GM23338 (cell line): ENCODE measurements around the gene TMEM255B. TPM values are rescaled to one million over a fixed set of nuclear protein-coding genes. Genes with fewer than 3 reads are reported as not detected.

Experiments used
- ATAC-seq: fragments of 200-7000 bp; cut with Tn5 transposase; 3 replicates; pipeline ENCODE4 v1.9.1; 2020
- DNase-seq: peaks from one replicate; pipeline ENCODE4 v3.0.0-alpha.2; 2015; ENCODE audit warnings: low spot score
- H2AFZ ChIP-seq: fragments of 200-600 bp; sonication (generic); 2 replicates; pipeline ENCODE4 v1.8.0; 2016; ENCODE audit warnings: antibody characterized with exemption, mild to moderate bottlenecking, moderate library complexity
- H3F3A ChIP-seq: fragments of 200-600 bp; sonication (generic); replicated peaks from 2 replicates; pipeline ENCODE4 v1.8.0; 2017; ENCODE audit warnings: antibody characterized with exemption, mixed run types, low read depth
- H3K27ac ChIP-seq: fragments of 200-600 bp; sonication (generic); 2 replicates; pipeline ENCODE4 v1.6.1; 2016; ENCODE audit warnings: low read depth
- H3K27me3 ChIP-seq: fragments of 200-600 bp; sonication (generic); 2 replicates; pipeline ENCODE4 v1.8.0; 2016; ENCODE audit warnings: mild to moderate bottlenecking, mixed run types, moderate library complexity; ENCODE audit not compliant: insufficient read depth
- H3K36me3 ChIP-seq: fragments of 200-600 bp; sonication (generic); 2 replicates; pipeline ENCODE4 v1.8.0; 2016; ENCODE audit warnings: mild to moderate bottlenecking; ENCODE audit not compliant: insufficient read depth
- H3K4me1 ChIP-seq: fragments of 200-600 bp; sonication (generic); 2 replicates; pipeline ENCODE4 v1.8.0; 2016; ENCODE audit warnings: mild to moderate bottlenecking, moderate library complexity; ENCODE audit not compliant: insufficient read depth
- H3K4me2 ChIP-seq: fragments of 200-600 bp; sonication (generic); 2 replicates; pipeline ENCODE4 v1.7.1; 2017; ENCODE audit warnings: mixed run types
- H3K4me3 ChIP-seq: fragments of 200-600 bp; sonication (generic); 2 replicates; pipeline ENCODE4 v1.6.1; 2016; ENCODE audit warnings: mixed run types
- H3K79me2 ChIP-seq: fragments of 200-600 bp; sonication (generic); replicated peaks from 2 replicates; pipeline ENCODE4 v1.8.0; 2017; ENCODE audit warnings: mild to moderate bottlenecking; ENCODE audit not compliant: insufficient read depth
- H3K9me2 ChIP-seq: fragments of 200-600 bp; sonication (generic); 2 replicates; pipeline ENCODE4 v1.8.0; 2017; ENCODE audit not compliant: insufficient read depth
- H4K20me1 ChIP-seq: fragments of 200-600 bp; sonication (generic); replicated peaks from 2 replicates; pipeline ENCODE4 v1.8.0; 2017; ENCODE audit warnings: mild to moderate bottlenecking; ENCODE audit not compliant: insufficient read depth
- H3K27ac Mint-ChIP-seq: 2 replicates; pipeline ENCODE4 v1.8.0; 2020; ENCODE audit warnings: inconsistent platforms, mild to moderate bottlenecking, moderate library complexity, mixed read lengths
- H3K27me3 Mint-ChIP-seq: 3 replicates; pipeline ENCODE4 v1.8.0; 2022; ENCODE audit warnings: low read depth, mild to moderate bottlenecking, moderate library complexity, mixed read lengths, inconsistent platforms; ENCODE audit not compliant: insufficient read depth, poor library complexity
- H3K36me3 Mint-ChIP-seq: 3 replicates; pipeline ENCODE4 v1.8.0; 2021; ENCODE audit warnings: low read depth, mild to moderate bottlenecking, inconsistent platforms, moderate library complexity, mixed read lengths
- H3K4me1 Mint-ChIP-seq: 3 replicates; pipeline ENCODE4 v1.8.0; 2020; ENCODE audit warnings: mild to moderate bottlenecking, inconsistent platforms, mixed read lengths
- H3K4me3 Mint-ChIP-seq: 3 replicates; pipeline ENCODE4 v1.8.0; 2021; ENCODE audit warnings: moderate library complexity, mild to moderate bottlenecking, inconsistent platforms, mixed read lengths
- H3K9me3 Mint-ChIP-seq: 3 replicates; pipeline ENCODE4 v1.8.0; 2020; ENCODE audit warnings: moderate library complexity, mild to moderate bottlenecking, inconsistent platforms, mixed read lengths
- CREB1 ChIP-seq: fragments of 250-450 bp; sonication (Bioruptor Pico); IDR thresholded peaks from 2 replicates; pipeline ENCODE4 v1.5.0; 2020; ENCODE audit warnings: low read depth, mild to moderate bottlenecking, moderate library complexity
- EZH2 ChIP-seq: fragments of 200-600 bp; sonication (generic); IDR thresholded peaks from one replicate; pipeline ENCODE4 v1.8.0; 2017; ENCODE audit warnings: antibody characterized with exemption, mild to moderate bottlenecking, low read depth; ENCODE audit not compliant: unreplicated experiment
- EZH2phosphoT487 ChIP-seq: fragments of 200-600 bp; sonication (generic); IDR thresholded peaks from one replicate; pipeline ENCODE4 v1.8.1; 2018; ENCODE audit warnings: antibody characterized with exemption; ENCODE audit not compliant: unreplicated experiment
- JUNB ChIP-seq: IDR thresholded peaks from one replicate; pipeline ENCODE4 v1.6.1; 2016; ENCODE audit warnings: antibody characterized with exemption; ENCODE audit not compliant: unreplicated experiment
- NANOG ChIP-seq: IDR thresholded peaks from 2 replicates; pipeline ENCODE4 v1.6.1; 2016; ENCODE audit warnings: antibody characterized with exemption, borderline replicate concordance
- POLR2AphosphoS5 ChIP-seq: IDR thresholded peaks from 2 replicates; pipeline ENCODE4 v1.6.1; 2016; ENCODE audit warnings: antibody characterized with exemption, low read depth
- STAT1 ChIP-seq: IDR thresholded peaks from one replicate; pipeline ENCODE4 v1.6.1; 2016; ENCODE audit warnings: antibody characterized with exemption; ENCODE audit not compliant: unreplicated experiment
- ZNF114 ChIP-seq: fragments of 250-450 bp; sonication (Bioruptor Pico); IDR thresholded peaks from 2 replicates; pipeline ENCODE4 v1.5.0; 2020; ENCODE audit warnings: mild to moderate bottlenecking, moderate library complexity
- ZNF331 ChIP-seq: fragments of 250-450 bp; sonication (Bioruptor Pico); IDR thresholded peaks from 2 replicates; pipeline ENCODE4 v1.5.0; 2020; ENCODE audit warnings: low read depth, mild to moderate bottlenecking, moderate library complexity
- polyA plus RNA-seq: library from polyadenylated mRNA; unstranded; fragments of >200 nt; fragmentation: Nextera tagmentation; extraction: Ambion mirVana; gene quantifications from 2 replicates; pipeline ENCODE4 v1.2.1, GENCODE V29; 2016
- total RNA-seq: library from RNA; depleted of rRNA; stranded (reverse); fragments of >200 nt; shearing (Covaris generic); gene quantifications from 2 replicates; pipeline ENCODE4 v1.2.3, GENCODE V29; 2014
- TF ChIP-seq, protein P1 (sequence below): IDR thresholded peaks from 2 replicates; pipeline ENCODE4 v1.6.1; 2016; ENCODE audit warnings: antibody characterized with exemption
- TF ChIP-seq, protein P2 (sequence below): fragments of 250-450 bp; sonication (Bioruptor Pico); IDR thresholded peaks from 2 replicates; pipeline ENCODE4 v1.5.0; 2020; ENCODE audit warnings: mild to moderate bottlenecking, moderate library complexity
- TF ChIP-seq, protein P3 (sequence below): IDR thresholded peaks from one replicate; pipeline ENCODE4 v1.6.1; 2018; ENCODE audit warnings: antibody characterized with exemption; ENCODE audit not compliant: unreplicated experiment
- TF ChIP-seq, protein P4 (sequence below), 2 experiments: fragments of 200-600 bp in 1 of 2; sonication (generic) in 1 of 2; conservative IDR thresholded peaks; 2 replicates each; pipeline versions ENCODE4 v1.5.1 to v1.6.1; 2016 to 2017; ENCODE audit warnings: antibody characterized with exemption in 2 of 2, low read depth in 2 of 2, mild to moderate bottlenecking in 2 of 2, moderate library complexity in 1 of 2

The TMEM255B gene
- total and polyA plus RNA-seq, 2 experiments from 2014 or later = 0.69 to 4.4 TPM

GRCh38 chr13:113800576-113800926 lies 41.5 kb downstream of the TMEM255B start:
- H3K9me3 Mint-ChIP-seq = no peaks in the 10 kb centered on the region
- no peaks in the 10 kb centered on the region for H3K36me3 Mint-ChIP-seq
- H3K27ac Mint-ChIP-seq = no peak overlapping the region
- TF ChIP-seq NANOG (no peak), EZH2 (no peak), JUNB (no peak), EZH2phosphoT487 (no peak), ZNF114 (CRISPR knock-in tag) (no peak), STAT1 (no peak), CREB1 (no peak), POLR2AphosphoS5 (no peak), ZNF331 (no peak)
- TF ChIP-seq, protein P1, sequence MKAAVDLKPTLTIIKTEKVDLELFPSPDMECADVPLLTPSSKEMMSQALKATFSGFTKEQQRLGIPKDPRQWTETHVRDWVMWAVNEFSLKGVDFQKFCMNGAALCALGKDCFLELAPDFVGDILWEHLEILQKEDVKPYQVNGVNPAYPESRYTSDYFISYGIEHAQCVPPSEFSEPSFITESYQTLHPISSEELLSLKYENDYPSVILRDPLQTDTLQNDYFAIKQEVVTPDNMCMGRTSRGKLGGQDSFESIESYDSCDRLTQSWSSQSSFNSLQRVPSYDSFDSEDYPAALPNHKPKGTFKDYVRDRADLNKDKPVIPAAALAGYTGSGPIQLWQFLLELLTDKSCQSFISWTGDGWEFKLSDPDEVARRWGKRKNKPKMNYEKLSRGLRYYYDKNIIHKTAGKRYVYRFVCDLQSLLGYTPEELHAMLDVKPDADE = no peak
- TF ChIP-seq, protein P2, sequence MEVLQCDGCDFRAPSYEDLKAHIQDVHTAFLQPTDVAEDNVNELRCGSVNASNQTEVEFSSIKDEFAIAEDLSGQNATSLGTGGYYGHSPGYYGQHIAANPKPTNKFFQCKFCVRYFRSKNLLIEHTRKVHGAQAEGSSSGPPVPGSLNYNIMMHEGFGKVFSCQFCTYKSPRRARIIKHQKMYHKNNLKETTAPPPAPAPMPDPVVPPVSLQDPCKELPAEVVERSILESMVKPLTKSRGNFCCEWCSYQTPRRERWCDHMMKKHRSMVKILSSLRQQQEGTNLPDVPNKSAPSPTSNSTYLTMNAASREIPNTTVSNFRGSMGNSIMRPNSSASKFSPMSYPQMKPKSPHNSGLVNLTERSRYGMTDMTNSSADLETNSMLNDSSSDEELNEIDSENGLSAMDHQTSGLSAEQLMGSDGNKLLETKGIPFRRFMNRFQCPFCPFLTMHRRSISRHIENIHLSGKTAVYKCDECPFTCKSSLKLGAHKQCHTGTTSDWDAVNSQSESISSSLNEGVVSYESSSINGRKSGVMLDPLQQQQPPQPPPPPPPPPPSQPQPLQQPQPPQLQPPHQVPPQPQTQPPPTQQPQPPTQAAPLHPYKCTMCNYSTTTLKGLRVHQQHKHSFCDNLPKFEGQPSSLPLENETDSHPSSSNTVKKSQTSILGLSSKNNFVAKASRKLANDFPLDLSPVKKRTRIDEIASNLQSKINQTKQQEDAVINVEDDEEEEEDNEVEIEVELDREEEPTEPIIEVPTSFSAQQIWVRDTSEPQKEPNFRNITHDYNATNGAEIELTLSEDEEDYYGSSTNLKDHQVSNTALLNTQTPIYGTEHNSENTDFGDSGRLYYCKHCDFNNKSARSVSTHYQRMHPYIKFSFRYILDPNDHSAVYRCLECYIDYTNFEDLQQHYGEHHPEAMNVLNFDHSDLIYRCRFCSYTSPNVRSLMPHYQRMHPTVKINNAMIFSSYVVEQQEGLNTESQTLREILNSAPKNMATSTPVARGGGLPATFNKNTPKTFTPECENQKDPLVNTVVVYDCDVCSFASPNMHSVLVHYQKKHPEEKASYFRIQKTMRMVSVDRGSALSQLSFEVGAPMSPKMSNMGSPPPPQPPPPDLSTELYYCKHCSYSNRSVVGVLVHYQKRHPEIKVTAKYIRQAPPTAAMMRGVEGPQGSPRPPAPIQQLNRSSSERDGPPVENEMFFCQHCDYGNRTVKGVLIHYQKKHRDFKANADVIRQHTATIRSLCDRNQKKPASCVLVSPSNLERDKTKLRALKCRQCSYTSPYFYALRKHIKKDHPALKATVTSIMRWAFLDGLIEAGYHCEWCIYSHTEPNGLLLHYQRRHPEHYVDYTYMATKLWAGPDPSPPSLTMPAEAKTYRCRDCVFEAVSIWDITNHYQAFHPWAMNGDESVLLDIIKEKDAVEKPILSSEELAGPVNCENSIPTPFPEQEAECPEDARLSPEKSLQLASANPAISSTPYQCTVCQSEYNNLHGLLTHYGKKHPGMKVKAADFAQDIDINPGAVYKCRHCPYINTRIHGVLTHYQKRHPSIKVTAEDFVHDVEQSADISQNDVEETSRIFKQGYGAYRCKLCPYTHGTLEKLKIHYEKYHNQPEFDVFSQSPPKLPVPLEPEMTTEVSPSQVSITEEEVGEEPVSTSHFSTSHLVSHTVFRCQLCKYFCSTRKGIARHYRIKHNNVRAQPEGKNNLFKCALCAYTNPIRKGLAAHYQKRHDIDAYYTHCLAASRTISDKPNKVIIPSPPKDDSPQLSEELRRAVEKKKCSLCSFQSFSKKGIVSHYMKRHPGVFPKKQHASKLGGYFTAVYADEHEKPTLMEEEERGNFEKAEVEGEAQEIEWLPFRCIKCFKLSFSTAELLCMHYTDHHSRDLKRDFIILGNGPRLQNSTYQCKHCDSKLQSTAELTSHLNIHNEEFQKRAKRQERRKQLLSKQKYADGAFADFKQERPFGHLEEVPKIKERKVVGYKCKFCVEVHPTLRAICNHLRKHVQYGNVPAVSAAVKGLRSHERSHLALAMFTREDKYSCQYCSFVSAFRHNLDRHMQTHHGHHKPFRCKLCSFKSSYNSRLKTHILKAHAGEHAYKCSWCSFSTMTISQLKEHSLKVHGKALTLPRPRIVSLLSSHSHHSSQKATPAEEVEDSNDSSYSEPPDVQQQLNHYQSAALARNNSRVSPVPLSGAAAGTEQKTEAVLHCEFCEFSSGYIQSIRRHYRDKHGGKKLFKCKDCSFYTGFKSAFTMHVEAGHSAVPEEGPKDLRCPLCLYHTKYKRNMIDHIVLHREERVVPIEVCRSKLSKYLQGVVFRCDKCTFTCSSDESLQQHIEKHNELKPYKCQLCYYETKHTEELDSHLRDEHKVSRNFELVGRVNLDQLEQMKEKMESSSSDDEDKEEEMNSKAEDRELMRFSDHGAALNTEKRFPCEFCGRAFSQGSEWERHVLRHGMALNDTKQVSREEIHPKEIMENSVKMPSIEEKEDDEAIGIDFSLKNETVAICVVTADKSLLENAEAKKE (CRISPR knock-in tag) = no peak
- TF ChIP-seq, protein P3, sequence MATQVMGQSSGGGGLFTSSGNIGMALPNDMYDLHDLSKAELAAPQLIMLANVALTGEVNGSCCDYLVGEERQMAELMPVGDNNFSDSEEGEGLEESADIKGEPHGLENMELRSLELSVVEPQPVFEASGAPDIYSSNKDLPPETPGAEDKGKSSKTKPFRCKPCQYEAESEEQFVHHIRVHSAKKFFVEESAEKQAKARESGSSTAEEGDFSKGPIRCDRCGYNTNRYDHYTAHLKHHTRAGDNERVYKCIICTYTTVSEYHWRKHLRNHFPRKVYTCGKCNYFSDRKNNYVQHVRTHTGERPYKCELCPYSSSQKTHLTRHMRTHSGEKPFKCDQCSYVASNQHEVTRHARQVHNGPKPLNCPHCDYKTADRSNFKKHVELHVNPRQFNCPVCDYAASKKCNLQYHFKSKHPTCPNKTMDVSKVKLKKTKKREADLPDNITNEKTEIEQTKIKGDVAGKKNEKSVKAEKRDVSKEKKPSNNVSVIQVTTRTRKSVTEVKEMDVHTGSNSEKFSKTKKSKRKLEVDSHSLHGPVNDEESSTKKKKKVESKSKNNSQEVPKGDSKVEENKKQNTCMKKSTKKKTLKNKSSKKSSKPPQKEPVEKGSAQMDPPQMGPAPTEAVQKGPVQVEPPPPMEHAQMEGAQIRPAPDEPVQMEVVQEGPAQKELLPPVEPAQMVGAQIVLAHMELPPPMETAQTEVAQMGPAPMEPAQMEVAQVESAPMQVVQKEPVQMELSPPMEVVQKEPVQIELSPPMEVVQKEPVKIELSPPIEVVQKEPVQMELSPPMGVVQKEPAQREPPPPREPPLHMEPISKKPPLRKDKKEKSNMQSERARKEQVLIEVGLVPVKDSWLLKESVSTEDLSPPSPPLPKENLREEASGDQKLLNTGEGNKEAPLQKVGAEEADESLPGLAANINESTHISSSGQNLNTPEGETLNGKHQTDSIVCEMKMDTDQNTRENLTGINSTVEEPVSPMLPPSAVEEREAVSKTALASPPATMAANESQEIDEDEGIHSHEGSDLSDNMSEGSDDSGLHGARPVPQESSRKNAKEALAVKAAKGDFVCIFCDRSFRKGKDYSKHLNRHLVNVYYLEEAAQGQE = no peak
- TF ChIP-seq, protein P4, sequence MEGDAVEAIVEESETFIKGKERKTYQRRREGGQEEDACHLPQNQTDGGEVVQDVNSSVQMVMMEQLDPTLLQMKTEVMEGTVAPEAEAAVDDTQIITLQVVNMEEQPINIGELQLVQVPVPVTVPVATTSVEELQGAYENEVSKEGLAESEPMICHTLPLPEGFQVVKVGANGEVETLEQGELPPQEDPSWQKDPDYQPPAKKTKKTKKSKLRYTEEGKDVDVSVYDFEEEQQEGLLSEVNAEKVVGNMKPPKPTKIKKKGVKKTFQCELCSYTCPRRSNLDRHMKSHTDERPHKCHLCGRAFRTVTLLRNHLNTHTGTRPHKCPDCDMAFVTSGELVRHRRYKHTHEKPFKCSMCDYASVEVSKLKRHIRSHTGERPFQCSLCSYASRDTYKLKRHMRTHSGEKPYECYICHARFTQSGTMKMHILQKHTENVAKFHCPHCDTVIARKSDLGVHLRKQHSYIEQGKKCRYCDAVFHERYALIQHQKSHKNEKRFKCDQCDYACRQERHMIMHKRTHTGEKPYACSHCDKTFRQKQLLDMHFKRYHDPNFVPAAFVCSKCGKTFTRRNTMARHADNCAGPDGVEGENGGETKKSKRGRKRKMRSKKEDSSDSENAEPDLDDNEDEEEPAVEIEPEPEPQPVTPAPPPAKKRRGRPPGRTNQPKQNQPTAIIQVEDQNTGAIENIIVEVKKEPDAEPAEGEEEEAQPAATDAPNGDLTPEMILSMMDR (conservative IDR thresholded peaks at IDR 0.05; ENCODE audit: low read depth in 2 of 2) = no peak
- ATAC-seq = no peak
- H3K79me2 ChIP-seq = no peaks in the 10 kb centered on the region
- no peak overlapping the region for H3K4me2 ChIP-seq
- no peaks in the 10 kb centered on the region for H3K9me2 ChIP-seq
- no peak overlapping the region for H2AFZ ChIP-seq
- no peaks in the 10 kb centered on the region for H4K20me1 ChIP-seq
- no peak for DNase-seq
- no peak overlapping the region for H3K4me3 ChIP-seq
- no peaks in the 10 kb centered on the region for H3K4me1 Mint-ChIP-seq
- no peaks in the 10 kb centered on the region for H3K27me3 ChIP-seq
- no peak overlapping the region for H3K4me3 Mint-ChIP-seq
- no peaks in the 10 kb centered on the region for H3K4me1 ChIP-seq
- H3K27me3 Mint-ChIP-seq = peaks cover 8% of the 10 kb centered on the region
- H3F3A ChIP-seq = no peaks in the 10 kb centered on the region
- no peaks in the 10 kb centered on the region for H3K36me3 ChIP-seq
- H3K27ac ChIP-seq = no peak overlapping the region
